ENCODE data around the gene FHAD1.

FHAD1 gene

DNA sequence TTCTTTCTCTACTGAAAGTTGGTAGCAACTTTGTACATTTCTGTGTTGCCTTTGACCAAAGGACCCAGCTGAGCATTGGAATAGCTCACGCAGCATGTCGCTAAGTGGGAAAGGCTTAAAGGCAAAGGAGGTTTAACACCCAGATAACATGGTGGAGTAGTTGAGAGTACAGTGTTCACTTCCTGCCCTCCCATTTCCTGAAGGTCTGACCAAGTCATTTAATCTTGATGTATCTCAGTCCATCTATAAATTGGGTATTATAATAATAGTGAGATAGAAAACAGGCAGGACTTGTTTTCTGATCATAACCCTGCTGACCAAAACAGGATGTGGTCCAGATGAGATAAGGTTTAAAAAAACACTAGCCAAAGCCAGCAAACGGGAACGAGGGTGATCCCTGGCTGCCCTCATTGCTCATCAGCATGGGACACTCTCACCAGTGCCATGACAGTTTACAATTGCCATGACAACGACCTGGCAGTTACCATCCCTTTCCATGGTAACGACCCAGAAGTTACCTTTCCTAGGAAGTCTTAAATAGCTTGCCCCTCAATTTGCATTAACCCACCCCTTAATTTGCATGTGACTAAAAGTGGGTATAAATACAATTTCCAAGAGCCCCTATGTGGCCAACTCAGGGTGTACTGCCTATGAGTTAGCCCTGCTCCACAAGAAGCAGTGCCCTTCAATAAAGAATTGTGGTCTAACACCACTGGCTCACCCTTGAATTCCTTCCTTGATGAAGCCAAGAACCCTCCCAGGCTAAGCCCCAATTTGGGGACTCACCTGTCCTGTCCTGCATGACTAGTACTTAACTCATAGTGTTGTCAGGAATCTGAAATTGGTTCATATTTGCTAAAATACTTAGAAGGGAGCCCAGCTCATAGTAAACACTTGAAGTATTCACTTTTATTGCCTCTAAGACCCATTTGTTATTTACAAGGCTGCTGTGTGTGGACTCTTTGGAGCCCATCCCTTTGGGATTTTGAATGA is 28.4 kb upstream of the FHAD1 start:
- no peak overlapping the region for H3K4me3 ChIP-seq (replicated peaks; ENCODE audit: low read depth, low read length)
- DNase-seq (ENCODE audit: low read depth) = peak; percentile 55
- TF ChIP-seq CTCF (IDR thresholded peaks at IDR 0.05; ENCODE audit: low read length, missing control alignments) = no peak

- DNase-seq (ENCODE audit: low read depth) = no peak
- no peak overlapping the region for H3K4me3 ChIP-seq (replicated peaks; ENCODE audit: low read depth, low read length)
- no peak for TF ChIP-seq CTCF (IDR thresholded peaks at IDR 0.05; ENCODE audit: low read length, missing control alignments)
Measured at GRCh38 chr1:15219280-15220023, 27.6 kb upstream of the FHAD1 start.

DNA sequence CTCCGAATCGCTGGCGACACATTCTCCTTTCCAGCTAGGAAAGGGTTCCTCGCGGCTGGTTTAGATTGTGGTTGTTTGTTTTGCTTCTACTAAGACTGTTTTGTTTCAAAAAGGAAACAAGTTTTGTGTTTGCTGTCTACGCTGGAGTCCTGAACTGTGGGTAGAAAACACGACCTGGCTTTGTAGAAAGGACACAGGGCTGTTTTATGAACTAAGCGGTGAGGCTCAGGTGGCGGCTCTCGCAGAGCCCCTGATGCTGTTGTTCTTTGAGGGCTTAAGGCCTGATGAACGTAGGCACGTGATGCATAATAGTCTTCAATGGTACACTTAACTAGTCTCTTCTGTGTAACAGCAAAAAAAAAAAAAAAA is 27.0 kb upstream of the FHAD1 start:
- H3K4me3 ChIP-seq (replicated peaks; ENCODE audit: low read depth, low read length) = no peak overlapping the region
- TF ChIP-seq CTCF (IDR thresholded peaks at IDR 0.05; ENCODE audit: low read length, missing control alignments) = no peak
- DNase-seq (ENCODE audit: low read depth) = no peak

DNA sequence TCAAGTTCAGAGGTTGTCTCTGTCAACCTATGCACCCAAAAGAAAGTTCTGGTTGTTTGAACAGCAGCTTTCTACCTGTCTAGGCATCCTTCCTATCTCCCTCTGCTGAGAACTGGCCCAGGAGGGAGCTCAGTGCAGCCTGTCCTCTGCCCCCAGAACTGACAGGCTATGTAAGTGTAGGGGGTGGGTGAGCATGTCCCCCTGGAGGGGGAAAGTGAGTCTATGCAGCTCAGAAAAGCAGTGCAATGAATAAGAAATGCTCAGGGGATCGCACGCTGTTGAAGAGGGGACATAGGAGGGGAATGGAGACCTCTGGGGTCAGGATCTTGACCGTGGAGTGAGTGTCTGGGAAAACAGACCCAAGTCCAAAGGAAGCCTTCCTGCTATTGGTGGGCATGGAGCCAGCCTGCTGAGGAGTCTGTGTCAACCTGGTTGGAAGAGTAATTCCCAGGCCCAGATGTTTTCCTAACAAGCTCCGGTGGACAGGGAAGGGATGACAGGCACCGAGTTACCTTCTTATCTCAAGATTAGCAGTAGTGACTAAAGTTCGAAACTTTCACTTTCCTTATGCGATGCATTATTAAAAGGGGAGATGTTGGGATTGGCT is 26.1 kb upstream of the FHAD1 start:
- TF ChIP-seq CTCF (IDR thresholded peaks at IDR 0.05; ENCODE audit: low read length, missing control alignments) = no peak
- DNase-seq (ENCODE audit: low read depth) = no peak
- no peak overlapping the region for H3K4me3 ChIP-seq (replicated peaks; ENCODE audit: low read depth, low read length)

- DNase-seq (ENCODE audit: low read depth) = no peak
- no peak overlapping the region for H3K4me3 ChIP-seq (replicated peaks; ENCODE audit: low read depth, low read length)
- TF ChIP-seq CTCF (IDR thresholded peaks at IDR 0.05; ENCODE audit: low read length, missing control alignments) = no peak
Measured at GRCh38 chr1:15222653-15223303, 24.2 kb upstream of the FHAD1 start.

DNA sequence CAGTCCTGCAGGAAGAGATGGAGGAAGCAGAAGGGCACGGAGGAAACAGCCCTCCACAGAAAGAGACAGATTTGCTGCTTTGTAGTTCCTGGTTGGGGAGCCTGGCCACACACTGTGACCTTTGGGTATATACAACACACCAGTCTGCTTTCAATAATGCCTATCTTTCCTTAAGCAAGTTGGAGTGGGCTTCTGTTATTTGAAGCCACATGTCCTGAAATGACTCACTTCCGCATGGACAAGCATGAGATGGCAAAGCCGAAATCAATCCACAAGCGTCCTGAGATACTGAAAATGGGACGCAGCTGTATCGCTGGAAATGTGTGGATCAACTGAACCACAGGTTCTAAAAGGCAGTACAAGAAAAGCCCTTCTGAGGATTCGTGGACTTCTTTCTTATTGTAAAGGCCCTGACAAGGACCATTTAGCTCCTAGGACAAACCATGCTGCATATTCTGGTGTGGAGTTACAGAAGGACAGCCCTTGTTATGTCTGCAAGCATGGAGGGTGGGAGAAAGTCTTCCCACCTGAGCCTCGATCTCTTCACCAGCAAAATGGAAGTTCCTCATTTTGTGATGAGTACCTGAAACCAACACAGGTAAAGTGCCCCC is 22.7 kb upstream of the FHAD1 start:
- DNase-seq (ENCODE audit: low read depth) = no peak
- TF ChIP-seq CTCF (IDR thresholded peaks at IDR 0.05; ENCODE audit: low read length, missing control alignments) = no peak
- H3K4me3 ChIP-seq (replicated peaks; ENCODE audit: low read depth, low read length) = no peak overlapping the region
